Fibroblast of skin of right biceps (primary cell): ENCODE results near the gene SPRR3.

ENCODE experiments used
- DNase-seq: peaks from one replicate; pipeline ENCODE4 v3.0.0-alpha.2; 2013

The SPRR3 gene, protein sequence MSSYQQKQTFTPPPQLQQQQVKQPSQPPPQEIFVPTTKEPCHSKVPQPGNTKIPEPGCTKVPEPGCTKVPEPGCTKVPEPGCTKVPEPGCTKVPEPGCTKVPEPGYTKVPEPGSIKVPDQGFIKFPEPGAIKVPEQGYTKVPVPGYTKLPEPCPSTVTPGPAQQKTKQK

DNA sequence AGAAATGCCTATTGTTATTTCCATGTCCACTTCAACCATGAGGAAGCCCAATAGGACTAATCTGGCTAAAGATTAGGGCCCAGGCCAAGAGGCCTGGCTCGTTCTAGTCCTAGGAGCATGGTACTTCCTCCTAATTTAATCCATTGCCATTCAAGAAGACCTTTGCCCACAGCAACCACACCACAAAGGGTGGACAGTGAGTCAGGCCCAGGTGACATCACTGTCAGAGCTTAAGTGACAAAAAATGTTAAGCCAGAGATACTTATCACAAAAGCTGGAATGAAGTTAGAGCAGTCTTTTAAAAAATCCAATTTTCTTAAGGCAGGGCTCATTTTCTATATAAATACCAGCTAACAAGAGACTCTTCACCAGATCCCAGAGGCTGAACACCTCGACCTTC is at the start of gene SPRR3:
Gene SPRR3, plus strand, starts transcription at position 368 of the 400 bp plus-strand sequence. CDS start 1,272 bp downstream, outside the sequence.
- no peak for DNase-seq

DNA sequence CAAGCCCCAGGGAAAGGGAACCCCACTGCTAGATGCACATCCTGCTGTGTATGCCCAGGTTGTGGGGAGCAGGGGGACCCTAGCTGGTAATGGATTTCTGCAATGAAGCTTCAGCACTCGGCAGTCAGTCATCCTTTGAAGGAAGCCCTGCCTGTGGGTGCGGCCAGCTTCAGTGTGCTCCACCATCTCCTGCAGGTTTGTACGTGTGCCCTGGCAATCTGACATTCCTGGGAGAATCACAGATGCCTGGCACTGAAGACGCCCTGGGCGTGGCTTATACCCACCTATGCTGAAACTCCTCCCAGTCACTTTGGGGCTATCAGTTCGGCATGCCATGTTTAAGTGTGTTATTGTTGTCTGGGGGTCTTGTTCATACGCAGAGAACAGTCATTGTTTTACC is 47.8 kb upstream of the SPRR3 start:
- no peak for DNase-seq

DNA sequence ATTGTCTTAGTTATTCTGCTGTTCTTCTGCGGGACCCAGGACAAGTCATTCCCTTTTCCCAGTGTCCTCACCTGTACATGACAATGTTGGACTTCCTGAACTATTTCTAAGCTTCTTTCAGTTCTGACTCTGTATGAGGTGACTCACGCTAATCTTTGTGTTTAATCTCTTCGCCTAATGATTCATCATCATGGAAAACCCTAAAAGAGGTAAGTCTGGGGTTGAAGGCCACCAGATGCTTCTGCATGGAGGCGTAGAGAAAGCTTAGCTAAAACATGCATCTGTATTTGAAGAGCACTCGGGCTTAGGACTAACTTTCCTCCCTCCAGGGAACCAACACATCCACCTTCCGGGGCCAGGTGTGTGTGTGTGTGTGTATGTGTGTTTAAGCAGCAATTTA is 47.1 kb upstream of the SPRR3 start:
- no peak for DNase-seq

DNA sequence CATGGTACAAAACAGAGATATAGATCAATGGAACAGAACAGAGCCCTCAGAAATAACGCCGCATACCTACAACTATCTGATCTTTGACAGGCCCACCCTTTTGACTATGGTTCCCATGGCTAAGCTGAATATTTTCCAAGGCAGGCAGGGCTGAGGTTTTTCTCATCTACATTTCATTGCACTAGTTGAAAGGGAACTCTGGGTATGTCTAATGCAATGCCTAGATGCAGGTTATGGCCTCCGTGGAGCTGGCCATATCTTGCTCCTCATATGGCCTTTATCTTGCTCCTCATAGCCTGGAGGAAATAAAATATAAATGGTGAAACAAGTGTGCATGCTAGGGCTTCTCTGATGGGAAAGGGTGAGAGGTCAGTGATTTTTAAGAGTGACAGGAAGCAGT is 44.0 kb upstream of the SPRR3 start:
- DNase-seq: no peak

DNA sequence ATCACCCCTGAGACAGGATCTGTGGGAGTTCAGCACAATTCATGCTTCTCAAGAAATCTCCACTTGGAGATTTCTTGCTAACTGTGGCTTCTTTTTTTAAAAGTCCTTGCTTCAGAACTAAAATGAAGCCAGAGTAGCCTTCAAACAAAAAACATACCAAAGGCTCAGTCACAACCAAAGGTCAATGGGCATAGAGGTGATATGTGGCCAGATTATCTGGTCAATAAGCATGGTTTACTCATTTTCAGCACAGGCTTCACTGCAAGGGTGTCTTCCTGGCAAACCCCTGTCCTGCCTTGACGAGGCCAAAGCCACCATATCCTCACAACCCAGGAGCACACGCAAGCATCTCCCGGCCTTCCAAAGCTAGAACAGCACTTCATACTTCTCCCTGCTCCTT is 42.3 kb upstream of the SPRR3 start:
- no peak for DNase-seq

DNA sequence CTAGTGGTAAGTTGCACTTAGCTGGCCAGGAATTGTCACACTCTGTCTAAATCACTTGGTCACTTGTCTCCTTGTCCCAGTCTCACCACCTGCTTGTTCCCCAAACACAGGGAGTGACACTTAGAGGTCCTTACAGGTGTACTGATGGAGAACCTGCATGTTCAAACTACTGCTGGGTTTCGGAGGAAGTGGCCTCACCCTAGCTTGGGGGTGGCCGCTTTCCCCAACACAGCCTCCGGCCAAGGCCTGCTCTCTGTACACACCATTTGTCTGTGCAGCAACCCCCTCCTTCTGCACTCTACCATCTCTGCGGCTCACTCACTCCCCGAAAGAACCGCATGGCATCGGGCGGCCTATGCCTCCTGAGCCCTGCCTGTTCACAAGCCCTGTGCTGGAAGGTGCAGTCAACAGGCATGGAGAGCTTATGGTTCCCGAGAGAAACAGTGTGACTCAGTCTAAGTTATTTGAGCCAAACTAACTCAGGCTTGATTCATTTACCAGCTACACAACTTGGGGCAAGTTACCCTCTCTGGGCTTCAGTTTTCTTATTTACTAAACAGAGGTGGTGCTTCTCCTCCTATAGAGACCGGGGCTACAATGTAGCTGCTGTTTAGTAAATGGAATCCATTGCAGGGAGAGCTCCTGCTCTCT is 41.6 kb upstream of the SPRR3 start:
- DNase-seq: no peak

DNA sequence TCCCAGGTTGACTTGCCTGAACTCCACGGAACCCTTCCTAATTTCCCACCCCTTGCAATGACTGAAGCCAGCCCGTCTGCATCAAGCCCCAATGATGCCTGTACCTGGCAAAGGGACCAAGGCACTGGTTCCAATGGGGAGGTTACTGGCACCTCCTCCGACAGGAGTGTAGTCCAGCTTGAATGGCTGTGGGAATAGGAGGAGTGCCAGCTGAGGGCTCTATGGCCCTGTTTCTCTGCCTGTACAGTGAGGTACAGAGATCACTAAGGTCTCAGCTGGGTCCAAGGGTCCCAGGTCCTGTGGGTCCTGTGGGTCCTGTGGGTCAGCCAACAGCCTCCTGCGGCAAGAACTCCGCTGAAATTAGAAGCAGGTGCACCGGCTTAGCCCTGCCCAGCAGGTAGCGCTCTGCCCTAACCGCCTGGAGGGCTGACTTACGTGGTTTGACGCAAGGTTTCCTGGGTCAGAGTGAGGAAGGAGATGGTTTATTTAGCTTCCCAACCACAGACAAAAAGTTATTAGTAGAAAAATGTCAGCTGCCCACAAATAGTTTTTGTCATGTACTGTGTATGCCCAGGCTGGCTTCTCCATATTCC is 41.0 kb upstream of the SPRR3 start:
- no peak for DNase-seq

DNA sequence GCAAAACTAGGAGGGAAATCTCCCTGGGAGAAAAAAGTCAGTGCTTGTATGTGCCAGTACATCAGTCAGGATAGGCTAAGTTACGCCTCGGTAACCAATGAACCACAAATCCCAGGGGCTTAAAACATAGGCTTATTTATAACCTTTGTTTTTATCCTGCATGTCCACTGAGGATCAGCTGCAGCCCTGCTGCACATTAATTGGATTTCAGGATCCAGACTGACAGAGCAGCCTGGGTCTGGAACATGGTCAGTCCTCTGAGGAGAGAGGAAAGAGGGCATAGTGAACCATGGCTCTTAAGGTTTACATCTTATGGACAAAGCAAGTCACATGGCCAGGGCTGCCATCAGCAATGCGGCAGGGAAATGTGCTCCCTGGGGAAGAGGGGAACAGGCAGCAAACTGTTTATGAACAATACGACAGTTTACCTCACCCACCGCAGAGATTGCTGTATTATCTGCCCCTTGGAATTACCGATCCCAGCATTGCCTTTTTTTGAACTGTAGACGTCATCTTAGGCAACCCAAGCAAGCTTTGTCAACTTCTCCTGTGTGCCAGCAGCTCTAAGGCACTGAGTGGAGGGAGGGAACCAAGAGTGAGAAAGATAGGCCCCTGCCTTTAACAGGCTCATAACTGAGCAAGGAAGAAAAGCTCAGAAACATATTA is 40.2 kb upstream of the SPRR3 start:
- DNase-seq: no peak

DNA sequence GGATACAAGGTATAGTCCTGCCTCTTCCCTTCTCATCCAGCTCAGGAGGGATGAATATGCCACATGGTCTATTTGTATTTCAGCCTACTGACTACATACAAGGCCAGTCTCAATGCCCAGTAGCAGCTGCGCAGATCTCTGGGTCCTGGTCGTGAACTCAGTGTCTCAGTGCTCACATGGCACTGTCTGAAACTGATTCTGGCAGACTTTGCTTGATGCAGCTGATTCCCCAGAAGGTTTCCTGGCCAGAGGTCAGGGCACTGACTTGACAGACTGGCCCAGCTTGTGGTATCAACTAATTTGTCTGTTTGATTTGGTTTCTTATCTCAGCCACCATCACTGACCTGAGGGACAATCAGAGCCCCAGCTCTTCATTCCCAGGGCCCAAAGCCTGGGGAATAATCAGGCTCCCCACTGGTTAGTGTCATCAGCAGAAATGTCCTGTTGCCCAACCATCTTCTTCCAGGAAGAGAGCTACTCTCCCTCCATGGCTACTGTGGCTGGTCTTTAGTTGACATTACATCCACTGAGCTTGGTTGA is 38.6 kb upstream of the SPRR3 start:
- no peak for DNase-seq

DNA sequence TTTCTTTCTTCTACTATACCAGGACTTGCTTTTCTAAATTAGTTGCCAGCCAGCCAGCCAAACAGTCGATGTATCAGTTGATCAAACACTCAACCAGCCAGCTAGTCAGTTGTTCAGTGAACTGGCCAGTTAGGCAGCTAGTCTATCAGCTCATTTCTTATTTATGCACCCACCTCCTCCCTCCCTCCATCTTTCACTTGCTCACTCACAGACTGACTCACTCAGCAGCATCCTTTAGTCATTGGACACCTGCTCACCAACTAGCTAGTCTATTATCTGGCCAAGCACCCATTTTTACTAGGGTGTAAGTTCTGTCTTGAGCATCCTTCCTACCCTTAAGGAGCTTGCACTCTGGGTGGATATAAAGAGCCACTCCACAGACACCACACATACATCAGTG is 37.0 kb upstream of the SPRR3 start:
- no peak for DNase-seq

DNA sequence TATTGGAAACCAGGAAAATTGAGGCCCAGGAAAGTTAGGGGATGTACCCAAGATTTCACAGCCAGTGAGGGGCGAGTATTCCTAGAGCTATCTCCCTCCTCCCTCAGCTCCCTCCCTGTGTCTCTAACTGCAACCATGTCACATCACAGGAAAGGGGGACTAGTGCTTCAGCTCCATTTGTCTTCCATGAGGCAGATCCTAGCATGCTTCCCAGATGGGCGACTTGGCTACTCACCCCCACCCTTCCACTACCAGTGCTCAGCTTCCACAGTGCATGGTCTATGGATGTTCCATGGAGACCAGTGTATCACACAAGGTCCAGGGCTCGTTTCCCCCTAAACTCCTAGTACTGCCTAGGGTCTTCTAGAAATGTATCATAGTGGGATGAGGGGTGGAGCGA is 35.7 kb upstream of the SPRR3 start:
- DNase-seq: no peak

DNA sequence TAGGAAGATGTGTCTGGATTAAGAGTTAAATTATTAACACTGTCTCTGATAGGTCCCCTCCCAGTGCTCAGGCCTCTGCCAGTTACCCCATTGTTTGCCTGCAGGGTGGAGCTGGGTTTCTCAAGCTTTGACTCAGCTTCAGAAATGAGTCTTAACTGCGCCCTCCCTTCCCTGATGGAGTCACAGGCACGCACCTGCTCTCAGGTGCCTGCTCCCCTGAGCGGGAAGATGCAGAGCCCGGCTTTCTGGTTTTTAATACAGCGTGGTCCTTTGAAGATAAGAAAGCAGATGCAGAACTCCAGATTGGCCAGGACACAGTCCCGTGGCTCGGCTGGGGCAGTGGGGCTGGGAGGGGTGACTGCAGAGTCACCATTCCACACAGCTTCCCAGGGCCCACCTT is 34.3 kb upstream of the SPRR3 start:
- DNase-seq: no peak

DNA sequence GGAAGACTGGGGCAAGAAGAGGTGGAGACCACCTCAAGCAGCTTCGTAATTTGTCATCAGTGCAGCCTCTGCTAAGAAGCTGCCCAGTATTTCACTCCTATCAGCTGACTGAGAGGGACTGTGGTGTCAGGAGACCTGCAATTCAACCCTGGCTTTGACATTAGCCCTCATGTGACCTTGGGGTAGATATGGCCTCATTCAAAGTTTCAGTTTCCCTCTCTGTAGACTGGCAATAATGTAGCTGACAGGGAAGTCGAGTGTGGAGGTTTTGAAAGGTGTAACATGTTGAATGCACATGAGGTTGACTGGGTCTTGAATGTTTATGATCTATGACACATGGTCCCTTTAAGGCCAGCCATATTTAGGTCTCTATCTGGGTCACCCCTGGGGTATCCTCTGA is 33.3 kb upstream of the SPRR3 start:
- no peak for DNase-seq

DNA sequence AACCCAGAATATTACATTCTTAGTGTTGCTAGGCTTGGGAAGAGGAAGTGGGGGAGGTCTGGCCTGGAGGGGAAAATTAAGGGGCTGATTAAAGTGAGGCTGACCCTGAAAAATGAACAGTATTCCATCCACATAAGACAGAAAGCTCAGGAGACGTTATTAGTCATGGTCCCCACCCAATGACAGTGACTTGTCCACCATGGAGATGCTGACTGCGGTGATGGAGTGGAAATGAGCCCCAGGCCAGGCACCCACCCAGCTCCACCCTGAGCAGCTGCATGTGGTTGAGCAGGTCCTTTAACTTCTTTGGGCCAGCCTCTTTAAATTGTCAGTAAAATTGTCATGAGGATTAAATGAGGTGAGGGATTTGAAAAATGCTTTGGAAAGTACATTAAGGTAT is 32.5 kb upstream of the SPRR3 start:
- no peak for DNase-seq

DNA sequence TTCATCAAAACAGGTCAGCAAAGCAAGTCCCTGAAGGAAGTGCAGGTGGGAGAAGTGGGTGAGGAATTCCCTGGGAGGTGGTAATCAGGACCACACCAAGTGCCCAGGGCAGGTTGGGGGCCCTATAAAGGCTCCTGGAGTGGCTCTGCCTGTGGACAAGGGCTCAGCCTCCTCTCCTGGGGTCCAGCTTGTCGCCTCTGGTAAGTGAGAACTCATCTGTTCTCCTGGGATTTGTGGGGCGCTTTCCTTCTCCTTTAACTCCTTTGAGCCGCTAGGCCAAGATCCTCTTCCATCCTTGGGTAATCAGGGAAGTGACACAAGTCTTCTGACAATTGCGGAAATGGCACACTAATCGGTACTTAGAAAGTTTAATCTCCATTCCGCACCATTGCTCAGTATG is 31.1 kb upstream of the SPRR3 start, which contains the start of gene SPRR4:
Gene SPRR4, plus strand, starts transcription at position 154 of the 400 bp plus-strand sequence. CDS start 1,243 bp downstream, outside the sequence.
- no peak for DNase-seq

DNA sequence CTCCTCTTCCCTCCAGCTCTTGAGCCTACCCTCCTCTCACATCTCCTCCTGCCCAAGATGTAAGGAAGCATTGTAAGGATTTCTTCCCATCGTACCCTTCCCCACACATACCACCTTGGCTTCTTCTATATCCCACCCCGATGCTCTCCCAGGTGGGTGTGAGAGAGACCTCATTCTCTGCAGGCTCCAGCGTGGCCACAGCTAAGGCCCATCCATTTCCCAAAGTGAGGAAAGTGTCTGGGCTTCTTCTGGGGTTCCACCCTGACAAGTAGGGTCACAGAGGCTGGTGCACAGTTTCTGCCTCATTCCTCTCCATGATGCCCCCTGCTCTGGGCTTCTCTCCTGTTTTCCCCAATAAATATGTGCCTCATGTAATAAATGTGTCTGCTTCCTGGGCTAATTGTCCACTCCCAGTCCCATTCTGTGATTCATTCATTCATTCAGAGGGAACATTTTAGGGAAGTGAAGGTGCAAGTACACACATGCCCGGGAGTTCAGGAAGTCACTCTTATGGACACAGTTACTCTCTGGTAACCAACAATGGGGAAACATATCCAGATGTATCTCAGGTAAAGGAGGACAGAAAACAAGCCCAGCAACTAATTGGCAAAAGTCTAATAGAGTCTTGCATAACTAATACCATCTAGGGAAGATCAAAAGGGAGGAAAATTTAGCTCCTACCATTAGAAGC is 29.2 kb upstream of the SPRR3 start:
- DNase-seq: no peak

DNA sequence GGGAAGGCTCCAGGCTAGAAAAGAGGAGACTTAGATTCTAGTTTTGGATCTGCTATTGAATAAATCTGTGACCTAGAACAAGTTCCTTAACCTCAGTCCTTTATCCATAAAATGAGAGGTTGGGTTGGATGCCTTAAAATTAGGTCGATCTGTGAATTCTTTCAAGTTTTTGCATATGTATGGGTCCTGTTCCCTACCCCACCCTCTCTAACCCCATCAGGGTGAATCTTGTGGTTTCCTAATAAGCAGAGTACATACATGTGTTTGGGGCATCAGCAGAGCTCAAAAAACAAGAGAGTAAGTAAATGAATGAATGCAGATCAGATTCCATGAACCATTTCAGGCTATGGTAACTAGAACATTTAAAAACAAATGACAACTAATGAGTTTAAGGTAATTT is 24.9 kb upstream of the SPRR3 start:
- no peak for DNase-seq

DNA sequence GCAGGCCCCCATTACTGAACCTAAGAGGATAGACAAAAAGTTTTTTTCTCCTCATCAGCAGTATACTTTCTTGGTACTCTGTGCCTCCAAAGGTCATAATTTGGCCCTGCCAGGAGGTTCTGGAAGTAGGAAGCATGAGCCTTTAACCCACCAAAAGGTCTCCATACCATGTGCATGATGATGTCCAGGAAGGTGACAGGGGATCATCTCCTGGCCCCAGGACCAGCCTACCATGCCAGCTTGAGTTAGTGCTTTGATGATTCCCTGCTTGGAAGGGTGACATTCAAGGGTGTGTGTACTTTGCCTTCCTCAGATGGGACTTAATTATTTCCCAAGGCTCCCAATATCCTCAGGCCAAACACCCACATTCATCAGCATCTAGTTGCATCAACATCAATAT is 23.9 kb upstream of the SPRR3 start:
- DNase-seq: no peak

DNA sequence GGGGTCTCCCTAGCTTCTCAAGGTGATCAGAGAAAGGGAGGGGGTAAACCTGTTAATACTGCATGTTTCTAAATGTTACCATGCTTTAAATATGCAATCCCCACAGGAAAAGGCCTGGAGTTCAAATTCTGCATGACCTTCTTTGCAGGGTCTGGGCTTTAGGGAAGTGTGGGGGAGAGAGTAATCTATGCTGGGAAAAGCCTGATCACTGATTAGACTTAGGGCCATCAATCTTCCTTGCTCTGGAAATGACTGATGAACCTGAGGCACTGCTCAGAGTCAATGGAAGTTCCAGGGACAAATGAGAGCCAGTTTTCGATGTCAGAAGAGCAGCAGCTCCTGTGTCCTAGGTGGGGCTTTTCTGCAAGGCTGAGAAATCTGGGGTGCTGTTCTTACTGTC is 20.9 kb upstream of the SPRR3 start:
- no peak for DNase-seq

DNA sequence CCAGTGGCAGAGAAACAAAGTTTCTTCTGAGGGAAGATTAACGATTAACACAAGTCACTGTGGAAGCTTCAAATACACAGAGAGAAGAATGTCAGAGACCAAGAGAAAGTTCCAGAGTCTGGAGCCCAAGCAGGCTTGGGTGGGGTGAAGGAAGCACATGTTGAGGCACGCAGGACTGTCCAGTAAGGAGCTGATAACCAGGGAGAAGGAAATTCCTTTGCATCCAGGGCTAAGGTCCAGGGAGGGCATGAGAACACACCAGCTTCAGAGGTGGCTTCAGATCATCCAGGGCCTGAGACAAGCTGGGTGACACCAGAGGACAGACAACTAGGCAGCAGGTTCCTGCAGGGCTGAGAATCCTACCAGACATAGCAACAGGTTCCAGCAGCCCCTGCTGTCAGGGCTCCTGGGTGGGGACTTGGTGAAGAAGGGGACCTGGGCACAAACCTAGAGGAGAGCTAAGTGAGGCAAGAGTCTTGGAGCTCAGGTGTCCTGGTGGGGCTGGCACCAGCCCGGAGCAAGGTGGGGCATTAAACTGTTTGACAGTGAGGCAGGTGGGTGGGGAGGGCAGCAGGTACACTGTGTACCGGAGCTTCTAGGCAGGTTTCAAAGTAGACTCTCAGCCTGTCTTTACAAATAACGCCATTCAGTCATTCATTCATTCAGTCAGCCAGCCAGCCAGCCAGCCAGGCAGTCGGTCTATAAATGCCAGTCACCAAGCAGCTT is 20.2 kb upstream of the SPRR3 start:
- DNase-seq: no peak

DNA sequence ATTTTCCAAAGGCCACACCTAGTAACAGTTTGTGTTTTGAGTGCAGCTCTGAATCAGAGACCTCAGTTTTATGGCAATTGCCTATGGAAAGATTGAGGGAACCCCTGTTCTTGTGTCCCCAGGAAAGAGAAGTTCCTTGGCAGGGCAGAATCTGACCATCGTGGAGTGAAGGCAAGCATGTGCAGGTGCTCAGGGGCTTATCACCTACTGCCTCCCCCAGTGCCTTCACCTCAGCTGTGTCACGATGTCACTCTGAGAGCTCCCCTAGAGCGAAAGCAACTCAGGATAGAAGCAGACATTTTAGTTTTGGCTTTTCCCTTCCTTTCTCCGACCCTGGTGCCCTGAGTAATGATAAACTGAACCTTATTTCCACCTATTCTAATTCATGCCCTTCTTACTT is 19.5 kb upstream of the SPRR3 start:
- DNase-seq: no peak

DNA sequence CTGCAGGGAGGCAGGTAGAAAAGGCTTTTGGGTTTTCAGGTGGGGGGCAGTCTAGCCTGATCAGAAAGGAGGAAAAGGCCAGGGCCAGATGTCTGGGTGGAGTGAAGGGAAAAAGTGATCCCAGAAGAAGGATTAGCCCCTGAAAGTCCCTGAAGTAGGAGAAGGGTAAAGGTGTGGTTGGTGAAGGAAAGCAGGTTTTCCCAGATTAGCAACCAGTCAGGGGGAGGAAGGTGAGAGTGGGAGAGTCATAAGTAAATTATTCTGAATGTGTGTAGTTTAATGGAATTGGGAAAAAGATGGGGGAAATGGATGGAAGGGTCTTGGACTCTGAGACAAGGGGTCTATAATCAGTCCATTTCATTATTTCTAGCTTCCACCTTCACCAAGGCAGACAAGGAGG is 18.3 kb upstream of the SPRR3 start:
- no peak for DNase-seq

DNA sequence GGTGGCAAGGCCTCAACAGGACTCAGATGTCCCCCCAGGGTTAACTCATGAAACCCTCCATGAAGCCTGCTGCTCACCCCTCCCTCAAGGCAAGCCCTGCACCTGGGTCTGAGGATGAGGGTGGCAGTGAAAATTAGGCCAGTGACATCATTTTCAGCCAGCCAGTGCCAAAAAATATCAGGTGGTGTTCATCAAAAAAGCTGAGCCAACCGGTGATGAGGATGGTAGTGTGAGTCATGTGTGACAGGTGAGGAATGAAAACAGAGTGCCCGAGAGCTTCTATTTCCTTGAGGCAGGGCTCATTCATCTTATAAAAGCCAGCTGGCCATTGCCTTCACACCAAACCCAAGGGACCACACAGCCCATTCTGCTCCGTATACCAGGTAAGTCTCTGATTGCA is 17.8 kb upstream of the SPRR3 start, which contains the start of gene SPRR1A:
Gene SPRR1A, plus strand, starts transcription at position 339 of the 400 bp plus-strand sequence. CDS start 1,150 bp downstream, outside the sequence.
- DNase-seq: no peak
